ENCODE results near the gene YTHDF2. TPM values are rescaled to one million over a fixed set of nuclear protein-coding genes. Genes with fewer than 3 reads are reported as not detected.
A peak's percentile ranks its signal among the peaks of the same experiment; 100 is the strongest.
"Not testable (repeated sequence)": the region's sequence is repeated elsewhere in the genome, so short reads cannot be mapped to it uniquely, and the experiment has no call there.

Gene YTHDF2
- total RNA-seq: 94.1 and 103 TPM in 2 replicates

- peak; percentile 98 for DNase-seq
Measured at GRCh38 chr1:28736450-28737306, at the start of gene YTHDF2. TSS of gene YTHDF2 (plus strand) at chr1:28736940. CDS start at chr1:28737121, 181 bp downstream.

- not testable (repeated sequence) for DNase-seq
Measured at GRCh38 chr1:28691627-28692026, 45.1 kb upstream of the YTHDF2 start.

GRCh38 chr1:28703629-28704028 is 33.1 kb upstream of the YTHDF2 start:
- DNase-seq: no peak

- DNase-seq: no peak
Measured at GRCh38 chr1:28716336-28716735, 20.4 kb upstream of the YTHDF2 start.

- DNase-seq: no peak
Measured at GRCh38 chr1:28718166-28718565, 18.6 kb upstream of the YTHDF2 start.

GRCh38 chr1:28718586-28719331 is 18.0 kb upstream of the YTHDF2 start:
- peak; percentile 23 for DNase-seq

- no peak for DNase-seq
Measured at GRCh38 chr1:28719332-28719619, 17.5 kb upstream of the YTHDF2 start.

- DNase-seq: no peak
Measured at GRCh38 chr1:28720376-28720775, 16.4 kb upstream of the YTHDF2 start.

GRCh38 chr1:28721927-28722326 is 14.8 kb upstream of the YTHDF2 start:
- not testable (repeated sequence) for DNase-seq

- not testable (repeated sequence) for DNase-seq
Measured at GRCh38 chr1:28725365-28725764, 11.4 kb upstream of the YTHDF2 start.

- no peak for DNase-seq
Measured at GRCh38 chr1:28735961-28736449, 735 bp upstream of the YTHDF2 start.

GRCh38 chr1:28737307-28738132 is 780 bp downstream of the YTHDF2 start:
- DNase-seq: peak; percentile 76

- DNase-seq: no peak
Measured at GRCh38 chr1:28740118-28740517, 3.4 kb downstream of the YTHDF2 start.

- no peak for DNase-seq
Measured at GRCh38 chr1:28744184-28744583, 7.4 kb downstream of the YTHDF2 start.

- no peak for DNase-seq
Measured at GRCh38 chr1:28745653-28746173, 9.0 kb downstream of the YTHDF2 start.

- DNase-seq: no peak
Measured at GRCh38 chr1:28750330-28750729, 13.6 kb downstream of the YTHDF2 start.

- not testable (repeated sequence) for DNase-seq
Measured at GRCh38 chr1:28750771-28751294, 14.1 kb downstream of the YTHDF2 start.

GRCh38 chr1:28751315-28752060 is 14.7 kb downstream of the YTHDF2 start:
- peak; percentile 35 for DNase-seq

- DNase-seq: no peak
Measured at GRCh38 chr1:28755701-28756100, 19.0 kb downstream of the YTHDF2 start.

GRCh38 chr1:28756846-28757245 is 20.1 kb downstream of the YTHDF2 start:
- peak; percentile 45 for DNase-seq

GRCh38 chr1:28758420-28758819 is 21.7 kb downstream of the YTHDF2 start:
- DNase-seq: no peak

- no peak for DNase-seq
Measured at GRCh38 chr1:28759257-28759656, 22.5 kb downstream of the YTHDF2 start.
